Gastroesophageal sphincter (tissue), 3 donors: ENCODE results near the gene AREL1.

Experiments used
- CTCF ChIP-seq, 4 experiments: fragments of 200-600 bp in 2 of 4; fragments of 450-650 bp in 2 of 4; sonication (generic) in 1 of 4; IDR thresholded peaks; one replicate each; pipeline ENCODE4 v1.5.1; 2017 to 2019; ENCODE audit warnings: antibody characterized with exemption in 4 of 4, mild to moderate bottlenecking in 2 of 4, moderate library complexity in 2 of 4
- EP300 ChIP-seq: sonication (generic); formaldehyde crosslinking; IDR thresholded peaks from one replicate; pipeline ENCODE4 v1.6.1; 2017; ENCODE audit warnings: antibody characterized with exemption, mild to moderate bottlenecking

DNA sequence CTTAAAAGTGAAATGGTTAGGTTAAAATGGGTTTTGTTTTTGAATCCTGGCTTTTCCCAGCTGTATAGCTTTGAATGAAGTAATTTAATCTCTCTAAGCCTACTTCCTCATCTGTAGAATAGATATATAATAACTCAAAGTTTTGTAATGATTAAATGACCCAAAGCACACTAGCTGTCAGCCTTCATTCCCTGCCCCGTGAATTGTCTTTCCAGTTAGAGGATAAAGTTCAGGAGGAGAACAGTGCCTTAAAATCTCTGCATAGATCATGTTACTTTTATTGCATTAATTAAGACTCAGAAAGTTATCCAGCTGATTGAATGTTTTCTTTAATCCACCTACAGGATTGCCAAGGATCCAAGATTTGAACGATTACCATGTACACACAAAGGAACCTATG lies 19.5 kb upstream of the AREL1 start:
- no peak for TF ChIP-seq CTCF (IDR thresholded peaks at IDR 0.05)
- TF ChIP-seq EP300 = no peak
